GM23338 (cell line): ENCODE measurements around the gene GTF3C1. TPM values are rescaled to one million over a fixed set of nuclear protein-coding genes. Genes with fewer than 3 reads are reported as not detected.
"Not testable (repeated sequence)": the region's sequence is repeated elsewhere in the genome, so short reads cannot be mapped to it uniquely, and the experiment has no call there.

Experiments
- ATAC-seq: fragments of 200-7000 bp; cut with Tn5 transposase; 3 replicates; pipeline ENCODE4 v1.9.1; 2020
- DNase-seq: peaks from one replicate; pipeline ENCODE4 v3.0.0-alpha.2; 2015; ENCODE audit warnings: low spot score
- H2AFZ ChIP-seq: fragments of 200-600 bp; sonication (generic); 2 replicates; pipeline ENCODE4 v1.8.0; 2016; ENCODE audit warnings: antibody characterized with exemption, mild to moderate bottlenecking, moderate library complexity
- H3F3A ChIP-seq: fragments of 200-600 bp; sonication (generic); replicated peaks from 2 replicates; pipeline ENCODE4 v1.8.0; 2017; ENCODE audit warnings: antibody characterized with exemption, mixed run types, low read depth
- H3K27ac ChIP-seq: fragments of 200-600 bp; sonication (generic); 2 replicates; pipeline ENCODE4 v1.6.1; 2016; ENCODE audit warnings: low read depth
- H3K27me3 ChIP-seq: fragments of 200-600 bp; sonication (generic); 2 replicates; pipeline ENCODE4 v1.8.0; 2016; ENCODE audit warnings: mild to moderate bottlenecking, mixed run types, moderate library complexity; ENCODE audit not compliant: insufficient read depth
- H3K36me3 ChIP-seq: fragments of 200-600 bp; sonication (generic); 2 replicates; pipeline ENCODE4 v1.8.0; 2016; ENCODE audit warnings: mild to moderate bottlenecking; ENCODE audit not compliant: insufficient read depth
- H3K4me1 ChIP-seq: fragments of 200-600 bp; sonication (generic); 2 replicates; pipeline ENCODE4 v1.8.0; 2016; ENCODE audit warnings: mild to moderate bottlenecking, moderate library complexity; ENCODE audit not compliant: insufficient read depth
- H3K4me2 ChIP-seq: fragments of 200-600 bp; sonication (generic); 2 replicates; pipeline ENCODE4 v1.7.1; 2017; ENCODE audit warnings: mixed run types
- H3K4me3 ChIP-seq: fragments of 200-600 bp; sonication (generic); 2 replicates; pipeline ENCODE4 v1.6.1; 2016; ENCODE audit warnings: mixed run types
- H3K79me2 ChIP-seq: fragments of 200-600 bp; sonication (generic); replicated peaks from 2 replicates; pipeline ENCODE4 v1.8.0; 2017; ENCODE audit warnings: mild to moderate bottlenecking; ENCODE audit not compliant: insufficient read depth
- H3K9me2 ChIP-seq: fragments of 200-600 bp; sonication (generic); 2 replicates; pipeline ENCODE4 v1.8.0; 2017; ENCODE audit not compliant: insufficient read depth
- H4K20me1 ChIP-seq: fragments of 200-600 bp; sonication (generic); replicated peaks from 2 replicates; pipeline ENCODE4 v1.8.0; 2017; ENCODE audit warnings: mild to moderate bottlenecking; ENCODE audit not compliant: insufficient read depth
- H3K27ac Mint-ChIP-seq: 2 replicates; pipeline ENCODE4 v1.8.0; 2020; ENCODE audit warnings: inconsistent platforms, mild to moderate bottlenecking, moderate library complexity, mixed read lengths
- H3K27me3 Mint-ChIP-seq: 3 replicates; pipeline ENCODE4 v1.8.0; 2022; ENCODE audit warnings: low read depth, mild to moderate bottlenecking, moderate library complexity, mixed read lengths, inconsistent platforms; ENCODE audit not compliant: insufficient read depth, poor library complexity
- H3K36me3 Mint-ChIP-seq: 3 replicates; pipeline ENCODE4 v1.8.0; 2021; ENCODE audit warnings: low read depth, mild to moderate bottlenecking, inconsistent platforms, moderate library complexity, mixed read lengths
- H3K4me1 Mint-ChIP-seq: 3 replicates; pipeline ENCODE4 v1.8.0; 2020; ENCODE audit warnings: mild to moderate bottlenecking, inconsistent platforms, mixed read lengths
- H3K4me3 Mint-ChIP-seq: 3 replicates; pipeline ENCODE4 v1.8.0; 2021; ENCODE audit warnings: moderate library complexity, mild to moderate bottlenecking, inconsistent platforms, mixed read lengths
- H3K9me3 Mint-ChIP-seq: 3 replicates; pipeline ENCODE4 v1.8.0; 2020; ENCODE audit warnings: moderate library complexity, mild to moderate bottlenecking, inconsistent platforms, mixed read lengths
- CREB1 ChIP-seq: fragments of 250-450 bp; sonication (Bioruptor Pico); IDR thresholded peaks from 2 replicates; pipeline ENCODE4 v1.5.0; 2020; ENCODE audit warnings: low read depth, mild to moderate bottlenecking, moderate library complexity
- CTCF ChIP-seq, 2 experiments: fragments of 200-600 bp in 1 of 2; sonication (generic) in 1 of 2; conservative IDR thresholded peaks; 2 replicates each; pipeline versions ENCODE4 v1.5.1 to v1.6.1; 2016 to 2017; ENCODE audit warnings: antibody characterized with exemption in 2 of 2, low read depth in 2 of 2, mild to moderate bottlenecking in 2 of 2, moderate library complexity in 1 of 2
- ETS1 ChIP-seq: IDR thresholded peaks from 2 replicates; pipeline ENCODE4 v1.6.1; 2016; ENCODE audit warnings: antibody characterized with exemption
- EZH2 ChIP-seq: fragments of 200-600 bp; sonication (generic); IDR thresholded peaks from one replicate; pipeline ENCODE4 v1.8.0; 2017; ENCODE audit warnings: antibody characterized with exemption, mild to moderate bottlenecking, low read depth; ENCODE audit not compliant: unreplicated experiment
- EZH2phosphoT487 ChIP-seq: fragments of 200-600 bp; sonication (generic); IDR thresholded peaks from one replicate; pipeline ENCODE4 v1.8.1; 2018; ENCODE audit warnings: antibody characterized with exemption; ENCODE audit not compliant: unreplicated experiment
- JUNB ChIP-seq: IDR thresholded peaks from one replicate; pipeline ENCODE4 v1.6.1; 2016; ENCODE audit warnings: antibody characterized with exemption; ENCODE audit not compliant: unreplicated experiment
- NANOG ChIP-seq: IDR thresholded peaks from 2 replicates; pipeline ENCODE4 v1.6.1; 2016; ENCODE audit warnings: antibody characterized with exemption, borderline replicate concordance
- POLR2AphosphoS5 ChIP-seq: IDR thresholded peaks from 2 replicates; pipeline ENCODE4 v1.6.1; 2016; ENCODE audit warnings: antibody characterized with exemption, low read depth
- STAT1 ChIP-seq: IDR thresholded peaks from one replicate; pipeline ENCODE4 v1.6.1; 2016; ENCODE audit warnings: antibody characterized with exemption; ENCODE audit not compliant: unreplicated experiment
- ZNF114 ChIP-seq: fragments of 250-450 bp; sonication (Bioruptor Pico); IDR thresholded peaks from 2 replicates; pipeline ENCODE4 v1.5.0; 2020; ENCODE audit warnings: mild to moderate bottlenecking, moderate library complexity
- ZNF331 ChIP-seq: fragments of 250-450 bp; sonication (Bioruptor Pico); IDR thresholded peaks from 2 replicates; pipeline ENCODE4 v1.5.0; 2020; ENCODE audit warnings: low read depth, mild to moderate bottlenecking, moderate library complexity
- polyA plus RNA-seq: library from polyadenylated mRNA; unstranded; fragments of >200 nt; fragmentation: Nextera tagmentation; extraction: Ambion mirVana; gene quantifications from 2 replicates; pipeline ENCODE4 v1.2.1, GENCODE V29; 2016
- total RNA-seq: library from RNA; depleted of rRNA; stranded (reverse); fragments of >200 nt; shearing (Covaris generic); gene quantifications from 2 replicates; pipeline ENCODE4 v1.2.3, GENCODE V29; 2014
- TF ChIP-seq, protein P1 (sequence below): IDR thresholded peaks from one replicate; pipeline ENCODE4 v1.6.1; 2018; ENCODE audit warnings: antibody characterized with exemption; ENCODE audit not compliant: unreplicated experiment

Gene GTF3C1
- total and polyA plus RNA-seq, 2 experiments from 2014 or later: 78.5 to 138 TPM

- ATAC-seq (no peak), DNase-seq (no peak)
- Mint-ChIP-seq H3K4me1 (peaks cover 4% of the 10 kb centered on the region), H3K36me3 (no peaks in the 10 kb centered on the region), H3K27ac (no peak overlapping the region), H3K4me3 (no peak overlapping the region), H3K27me3 (peaks cover 6% of the 10 kb centered on the region), H3K9me3 (no peaks in the 10 kb centered on the region)
- Histone ChIP-seq H2AFZ (no peak overlapping the region), H3K27me3 (no peaks in the 10 kb centered on the region), H3F3A (no peaks in the 10 kb centered on the region), H3K4me2 (no peak overlapping the region), H3K4me1 (no peaks in the 10 kb centered on the region), H3K36me3 (no peaks in the 10 kb centered on the region), H3K79me2 (no peaks in the 10 kb centered on the region), H3K27ac (no peak overlapping the region), H3K9me2 (no peaks in the 10 kb centered on the region), H3K4me3 (no peak overlapping the region), H4K20me1 (no peaks in the 10 kb centered on the region)
- TF ChIP-seq ZNF114 (CRISPR knock-in tag) (no peak), EZH2 (no peak), NANOG (no peak), ETS1 (no peak)
Measured at GRCh38 chr16:27436921-27437650, 112.6 kb downstream of the GTF3C1 start.

DNA sequence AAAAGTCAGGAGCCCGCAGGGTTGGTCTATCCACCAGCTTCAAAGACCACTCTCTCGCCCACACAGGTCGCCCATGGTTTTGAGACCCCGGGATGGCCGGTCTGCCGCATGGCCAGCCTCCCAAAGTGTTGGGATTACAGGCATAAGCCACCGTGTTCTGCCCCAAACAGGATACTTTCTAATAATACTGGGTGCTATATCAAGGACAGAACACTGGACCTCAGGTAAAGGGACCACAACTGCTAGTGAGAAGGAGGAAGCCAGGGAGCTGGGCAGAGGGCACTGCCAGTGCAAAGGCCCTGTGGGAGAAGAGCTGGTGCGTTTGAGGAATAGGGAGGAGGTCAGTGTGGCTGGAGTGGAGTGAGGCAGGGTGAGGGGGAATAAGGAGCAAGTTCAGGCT, 113.6 kb downstream of the GTF3C1 start:
- no peaks in the 10 kb centered on the region for H3K27me3 ChIP-seq
- H3K4me2 ChIP-seq: no peak overlapping the region
- no peak overlapping the region for H3K27ac ChIP-seq
- H3K9me3 Mint-ChIP-seq: no peaks in the 10 kb centered on the region
- peaks cover 4% of the 10 kb centered on the region for H3K4me1 Mint-ChIP-seq
- no peak overlapping the region for H3K27ac Mint-ChIP-seq
- no peak overlapping the region for H3K4me3 ChIP-seq
- no peaks in the 10 kb centered on the region for H3F3A ChIP-seq
- no peak overlapping the region for H3K4me3 Mint-ChIP-seq
- no peaks in the 10 kb centered on the region for H3K9me2 ChIP-seq
- peaks cover 3% of the 10 kb centered on the region for H3K27me3 Mint-ChIP-seq
- H3K36me3 ChIP-seq: no peaks in the 10 kb centered on the region
- no peak for TF ChIP-seq CTCF (conservative IDR thresholded peaks at IDR 0.05; ENCODE audit: low read depth in 2 of 2)
- no peak for TF ChIP-seq CREB1
- TF ChIP-seq EZH2phosphoT487: no peak
- TF ChIP-seq EZH2: no peak
- no peak for TF ChIP-seq STAT1
- no peak for TF ChIP-seq ZNF331 (CRISPR knock-in tag)
- TF ChIP-seq ETS1: no peak
- TF ChIP-seq ZNF114 (CRISPR knock-in tag): no peak
- TF ChIP-seq POLR2AphosphoS5: no peak
- TF ChIP-seq, protein P1, sequence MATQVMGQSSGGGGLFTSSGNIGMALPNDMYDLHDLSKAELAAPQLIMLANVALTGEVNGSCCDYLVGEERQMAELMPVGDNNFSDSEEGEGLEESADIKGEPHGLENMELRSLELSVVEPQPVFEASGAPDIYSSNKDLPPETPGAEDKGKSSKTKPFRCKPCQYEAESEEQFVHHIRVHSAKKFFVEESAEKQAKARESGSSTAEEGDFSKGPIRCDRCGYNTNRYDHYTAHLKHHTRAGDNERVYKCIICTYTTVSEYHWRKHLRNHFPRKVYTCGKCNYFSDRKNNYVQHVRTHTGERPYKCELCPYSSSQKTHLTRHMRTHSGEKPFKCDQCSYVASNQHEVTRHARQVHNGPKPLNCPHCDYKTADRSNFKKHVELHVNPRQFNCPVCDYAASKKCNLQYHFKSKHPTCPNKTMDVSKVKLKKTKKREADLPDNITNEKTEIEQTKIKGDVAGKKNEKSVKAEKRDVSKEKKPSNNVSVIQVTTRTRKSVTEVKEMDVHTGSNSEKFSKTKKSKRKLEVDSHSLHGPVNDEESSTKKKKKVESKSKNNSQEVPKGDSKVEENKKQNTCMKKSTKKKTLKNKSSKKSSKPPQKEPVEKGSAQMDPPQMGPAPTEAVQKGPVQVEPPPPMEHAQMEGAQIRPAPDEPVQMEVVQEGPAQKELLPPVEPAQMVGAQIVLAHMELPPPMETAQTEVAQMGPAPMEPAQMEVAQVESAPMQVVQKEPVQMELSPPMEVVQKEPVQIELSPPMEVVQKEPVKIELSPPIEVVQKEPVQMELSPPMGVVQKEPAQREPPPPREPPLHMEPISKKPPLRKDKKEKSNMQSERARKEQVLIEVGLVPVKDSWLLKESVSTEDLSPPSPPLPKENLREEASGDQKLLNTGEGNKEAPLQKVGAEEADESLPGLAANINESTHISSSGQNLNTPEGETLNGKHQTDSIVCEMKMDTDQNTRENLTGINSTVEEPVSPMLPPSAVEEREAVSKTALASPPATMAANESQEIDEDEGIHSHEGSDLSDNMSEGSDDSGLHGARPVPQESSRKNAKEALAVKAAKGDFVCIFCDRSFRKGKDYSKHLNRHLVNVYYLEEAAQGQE: no peak
- no peak for TF ChIP-seq NANOG
- TF ChIP-seq JUNB: no peak
- no peaks in the 10 kb centered on the region for H3K4me1 ChIP-seq
- H3K79me2 ChIP-seq: no peaks in the 10 kb centered on the region
- no peaks in the 10 kb centered on the region for H4K20me1 ChIP-seq
- no peak overlapping the region for H2AFZ ChIP-seq
- DNase-seq (no peak), ATAC-seq (no peak)
- H3K36me3 Mint-ChIP-seq: no peaks in the 10 kb centered on the region

DNA sequence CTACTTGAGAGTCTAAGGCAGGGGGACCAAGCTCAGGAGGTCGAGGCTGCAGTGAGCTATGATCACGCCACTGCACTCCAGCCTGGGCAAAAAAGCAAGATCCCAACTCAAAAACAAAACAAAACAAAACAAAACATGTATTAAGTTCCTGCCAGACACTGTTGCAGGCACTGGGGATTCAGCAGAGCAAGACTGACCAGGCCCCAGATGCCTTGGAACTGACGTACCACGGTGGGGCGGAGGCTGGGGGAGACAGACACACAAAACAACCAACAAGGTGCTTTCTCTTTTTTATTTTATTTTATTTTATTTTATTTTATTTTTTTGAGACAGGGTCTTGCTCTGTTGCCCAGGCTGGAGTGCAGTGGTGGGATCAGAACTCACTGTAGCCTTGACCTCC, 114.6 kb downstream of the GTF3C1 start:
- H3K4me3 ChIP-seq, H3K79me2 ChIP-seq, H3K4me1 ChIP-seq, H3F3A ChIP-seq, H3K27me3 Mint-ChIP-seq, H3K4me3 Mint-ChIP-seq, H3K27ac ChIP-seq, H2AFZ ChIP-seq, H3K36me3 ChIP-seq, H3K9me2 ChIP-seq, H3K4me2 ChIP-seq, H4K20me1 ChIP-seq, ATAC-seq, H3K4me1 Mint-ChIP-seq, H3K27me3 ChIP-seq, H3K9me3 Mint-ChIP-seq, DNase-seq, H3K36me3 Mint-ChIP-seq, H3K27ac Mint-ChIP-seq: not testable (repeated sequence)
